ENCODE data around the gene MAPK8IP2. TPM values are rescaled to one million over a fixed set of nuclear protein-coding genes. Genes with fewer than 3 reads are reported as not detected.
A peak's percentile ranks its signal among the peaks of the same experiment; 100 is the strongest.

Gene MAPK8IP2
- total and polyA plus RNA-seq, 2 of the 13 experiments (the other 11 are each of a cell fraction or from before 2014, with no cell fraction given) = 1.3 to 2.6 TPM

DNA sequence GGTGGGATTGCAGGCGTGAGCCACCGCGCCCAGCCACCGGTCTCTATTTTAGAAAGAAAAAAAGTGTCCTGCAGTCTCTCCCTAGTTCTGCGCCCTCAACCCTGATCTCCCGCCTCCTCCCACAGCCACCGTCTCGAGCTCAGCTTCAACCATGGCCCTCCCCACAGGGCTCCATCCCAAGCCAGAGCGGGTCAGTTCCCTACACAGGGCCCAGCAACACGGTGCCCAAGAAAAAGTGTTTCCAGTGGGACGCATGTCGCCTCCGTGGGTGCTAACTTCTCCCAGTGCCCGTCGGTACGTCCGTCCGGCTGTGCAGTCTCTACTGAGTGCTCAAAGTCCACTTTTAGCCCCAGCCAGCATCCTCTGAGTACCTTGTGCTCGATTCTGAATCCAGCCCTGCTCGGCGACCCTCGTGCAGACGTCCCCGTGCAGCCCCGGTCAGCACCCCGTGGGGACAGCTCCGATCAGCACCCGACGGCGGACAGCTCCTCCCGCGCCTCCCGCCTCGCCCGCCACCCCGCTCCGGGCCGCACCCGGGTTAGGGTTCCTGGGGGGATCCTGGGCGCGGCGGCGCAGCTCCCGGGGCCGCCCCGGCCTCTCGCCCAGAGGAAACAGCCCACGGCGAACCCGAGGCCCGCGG, 657 bp upstream of the MAPK8IP2 start (continued):
- TF ChIP-seq DR1 (CRISPR knock-in tag; IDR thresholded peaks at IDR 0.05) = peak; percentile 77; the same call in 1 of the 2 replicates
- TF ChIP-seq MIER2 (CRISPR knock-in tag; IDR thresholded peaks at IDR 0.05) = peak; percentile 99
- peak; percentile 97 for TF ChIP-seq ZNF878 (CRISPR knock-in tag; IDR thresholded peaks at IDR 0.05)
- no peak for TF ChIP-seq ATF7 (IDR thresholded peaks at IDR 0.05)
- peak; percentile 74; the same call in 1 of the 2 replicates for TF ChIP-seq ATF7 (CRISPR knock-in tag; IDR thresholded peaks at IDR 0.05)
- TF ChIP-seq, protein P1, sequence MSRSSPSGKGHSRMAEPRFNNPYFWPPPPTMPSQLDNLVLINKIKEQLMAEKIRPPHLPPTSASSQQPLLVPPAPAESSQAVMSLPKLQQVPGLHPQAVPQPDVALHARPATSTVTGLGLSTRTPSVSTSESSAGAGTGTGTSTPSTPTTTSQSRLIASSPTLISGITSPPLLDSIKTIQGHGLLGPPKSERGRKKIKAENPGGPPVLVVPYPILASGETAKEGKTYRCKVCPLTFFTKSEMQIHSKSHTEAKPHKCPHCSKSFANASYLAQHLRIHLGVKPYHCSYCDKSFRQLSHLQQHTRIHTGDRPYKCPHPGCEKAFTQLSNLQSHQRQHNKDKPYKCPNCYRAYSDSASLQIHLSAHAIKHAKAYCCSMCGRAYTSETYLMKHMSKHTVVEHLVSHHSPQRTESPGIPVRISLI (CRISPR knock-in tag; IDR thresholded peaks at IDR 0.05; ENCODE audit: borderline replicate concordance) = peak; percentile 54; the same call in 1 of the 2 replicates
- TF ChIP-seq RFX5 (IDR thresholded peaks at IDR 0.05; ENCODE audit: low read depth, low read length) = no peak
- peak; percentile 99 for TF ChIP-seq ZNF563 (CRISPR knock-in tag; IDR thresholded peaks at IDR 0.05)
- peak; percentile 93 for TF ChIP-seq ZNF543 (CRISPR knock-in tag; IDR thresholded peaks at IDR 0.05)
- peak; percentile 65; the same call in 1 of the 2 replicates for TF ChIP-seq ZSCAN22 (CRISPR knock-in tag; IDR thresholded peaks at IDR 0.05)
- TF ChIP-seq NFKB2 (CRISPR knock-in tag; IDR thresholded peaks at IDR 0.05; ENCODE audit: borderline replicate concordance) = peak; percentile 100
- TF ChIP-seq TBL1XR1 (IDR thresholded peaks at IDR 0.05; ENCODE audit: borderline replicate concordance, low read length, partially characterized antibody) = no peak
- TF ChIP-seq ZBTB20 (CRISPR knock-in tag; IDR thresholded peaks at IDR 0.05; ENCODE audit: borderline replicate concordance, low read depth) = peak; percentile 99
- TF ChIP-seq AGO2 (optimal IDR thresholded peaks at IDR 0.05; ENCODE audit: low read depth, low read length) = no peak
- peak; percentile 100 for TF ChIP-seq ZNF589 (CRISPR knock-in tag; conservative IDR thresholded peaks at IDR 0.05)
- peak; percentile 99 for TF ChIP-seq GLI4 (CRISPR knock-in tag; IDR thresholded peaks at IDR 0.05; ENCODE audit: borderline replicate concordance)
- no peak for TF ChIP-seq CBX2 (IDR thresholded peaks at IDR 0.05; ENCODE audit: low read depth, low read length)
- peak; percentile 67; the same call in 1 of the 2 replicates for TF ChIP-seq CBX2 (CRISPR knock-in tag; IDR thresholded peaks at IDR 0.05; ENCODE audit: low read depth)
- TF ChIP-seq MAF1 (CRISPR knock-in tag; IDR thresholded peaks at IDR 0.05; ENCODE audit: borderline replicate concordance) = peak; percentile 99
- TF ChIP-seq ZNF674 (CRISPR knock-in tag; IDR thresholded peaks at IDR 0.05; ENCODE audit: low read depth) = peak; percentile 90; the same call in 1 of the 2 replicates
- TF ChIP-seq REPIN1 (CRISPR knock-in tag; IDR thresholded peaks at IDR 0.05; ENCODE audit: borderline replicate concordance, low read depth) = peak; percentile 77; the same call in 1 of the 2 replicates
- TF ChIP-seq, protein P2, sequence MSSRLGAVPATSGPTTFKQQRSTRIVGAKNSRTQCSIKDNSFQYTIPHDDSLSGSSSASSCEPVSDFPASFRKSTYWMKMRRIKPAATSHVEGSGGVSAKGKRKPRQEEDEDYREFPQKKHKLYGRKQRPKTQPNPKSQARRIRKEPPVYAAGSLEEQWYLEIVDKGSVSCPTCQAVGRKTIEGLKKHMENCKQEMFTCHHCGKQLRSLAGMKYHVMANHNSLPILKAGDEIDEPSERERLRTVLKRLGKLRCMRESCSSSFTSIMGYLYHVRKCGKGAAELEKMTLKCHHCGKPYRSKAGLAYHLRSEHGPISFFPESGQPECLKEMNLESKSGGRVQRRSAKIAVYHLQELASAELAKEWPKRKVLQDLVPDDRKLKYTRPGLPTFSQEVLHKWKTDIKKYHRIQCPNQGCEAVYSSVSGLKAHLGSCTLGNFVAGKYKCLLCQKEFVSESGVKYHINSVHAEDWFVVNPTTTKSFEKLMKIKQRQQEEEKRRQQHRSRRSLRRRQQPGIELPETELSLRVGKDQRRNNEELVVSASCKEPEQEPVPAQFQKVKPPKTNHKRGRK (CRISPR knock-in tag; IDR thresholded peaks at IDR 0.05) = no peak
- peak; percentile 92 for TF ChIP-seq HMG20B (CRISPR knock-in tag; conservative IDR thresholded peaks at IDR 0.05)
- peak; percentile 75 for TF ChIP-seq FOXA3 (CRISPR knock-in tag; IDR thresholded peaks at IDR 0.05)
- no peak for TF ChIP-seq SMC3 (IDR thresholded peaks at IDR 0.05; ENCODE audit: low read length)
- TF ChIP-seq, protein P3, sequence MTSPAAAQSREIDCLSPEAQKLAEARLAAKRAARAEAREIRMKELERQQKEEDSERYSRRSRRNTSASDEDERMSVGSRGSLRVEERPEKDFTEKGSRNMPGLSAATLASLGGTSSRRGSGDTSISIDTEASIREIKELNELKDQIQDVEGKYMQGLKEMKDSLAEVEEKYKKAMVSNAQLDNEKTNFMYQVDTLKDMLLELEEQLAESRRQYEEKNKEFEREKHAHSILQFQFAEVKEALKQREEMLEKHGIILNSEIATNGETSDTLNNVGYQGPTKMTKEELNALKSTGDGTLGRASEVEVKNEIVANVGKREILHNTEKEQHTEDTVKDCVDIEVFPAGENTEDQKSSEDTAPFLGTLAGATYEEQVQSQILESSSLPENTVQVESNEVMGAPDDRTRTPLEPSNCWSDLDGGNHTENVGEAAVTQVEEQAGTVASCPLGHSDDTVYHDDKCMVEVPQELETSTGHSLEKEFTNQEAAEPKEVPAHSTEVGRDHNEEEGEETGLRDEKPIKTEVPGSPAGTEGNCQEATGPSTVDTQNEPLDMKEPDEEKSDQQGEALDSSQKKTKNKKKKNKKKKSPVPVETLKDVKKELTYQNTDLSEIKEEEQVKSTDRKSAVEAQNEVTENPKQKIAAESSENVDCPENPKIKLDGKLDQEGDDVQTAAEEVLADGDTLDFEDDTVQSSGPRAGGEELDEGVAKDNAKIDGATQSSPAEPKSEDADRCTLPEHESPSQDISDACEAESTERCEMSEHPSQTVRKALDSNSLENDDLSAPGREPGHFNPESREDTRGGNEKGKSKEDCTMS (CRISPR knock-in tag; conservative IDR thresholded peaks at IDR 0.05) = peak; percentile 98
- peak; percentile 97; the same call in 1 of the 2 replicates for TF ChIP-seq FOXK1 (CRISPR knock-in tag; IDR thresholded peaks at IDR 0.05; ENCODE audit: borderline replicate concordance, low read depth)
